HepG2 (cell line): ENCODE data around the gene C2. TPM values are rescaled to one million over a fixed set of nuclear protein-coding genes. Genes with fewer than 3 reads are reported as not detected.
A peak's percentile ranks its signal among the peaks of the same experiment; 100 is the strongest.

Experiments
- AGO2 ChIP-seq: fragments of 200-400 bp; formaldehyde crosslinking; optimal IDR thresholded peaks from 2 replicates; pipeline ENCODE3; 2017; ENCODE audit warnings: mild to moderate bottlenecking, low read depth, low read length, moderate library complexity
- ATF7-NPFF ChIP-seq: sonication (generic); formaldehyde crosslinking; IDR thresholded peaks from 2 replicates; pipeline ENCODE4 v1.8.1; 2023; ENCODE audit warnings: mild to moderate bottlenecking, low read depth, missing genetic modification reagents, moderate library complexity
- ATRX ChIP-seq: sonication (generic); formaldehyde crosslinking; IDR thresholded peaks from 2 replicates; pipeline ENCODE4 v1.4.0; 2020; ENCODE audit warnings: missing genetic modification reagents, borderline replicate concordance
- CEBPB ChIP-seq: IDR thresholded peaks from 2 replicates; pipeline ENCODE4 v1.6.1; 2011; ENCODE audit warnings: low read depth, low read length, improper control_type of control experiment, borderline replicate concordance
- DMTF1 ChIP-seq: sonication (generic); formaldehyde crosslinking; IDR thresholded peaks from 2 replicates; pipeline ENCODE4 v1.4.0; 2020; ENCODE audit warnings: mild to moderate bottlenecking, missing genetic modification reagents
- IRF1 ChIP-seq: sonication (generic); formaldehyde crosslinking; IDR thresholded peaks from 2 replicates; pipeline ENCODE4 v1.4.0; 2020; ENCODE audit warnings: low read depth, mild to moderate bottlenecking, missing genetic modification reagents
- KMT2A ChIP-seq: sonication (generic); formaldehyde crosslinking; IDR thresholded peaks from 2 replicates; pipeline ENCODE4 v1.4.0; 2020; ENCODE audit warnings: missing genetic modification reagents
- MBNL3 ChIP-seq: fragments of 250-450 bp; sonication (Bioruptor Pico); conservative IDR thresholded peaks from 2 replicates; pipeline ENCODE4 v1.8.0; 2022; ENCODE audit warnings: mild to moderate bottlenecking, inconsistent platforms
- MXI1 ChIP-seq: IDR thresholded peaks from 3 replicates; pipeline ENCODE4 v1.6.1; 2012; ENCODE audit warnings: low read depth, low read length, inconsistent platforms, borderline replicate concordance
- NFE2L1 ChIP-seq: sonication (generic); formaldehyde crosslinking; IDR thresholded peaks from 2 replicates; pipeline ENCODE4 v1.4.0; 2020; ENCODE audit warnings: missing genetic modification reagents, mild to moderate bottlenecking, borderline replicate concordance
- PRDM4 ChIP-seq: sonication (generic); formaldehyde crosslinking; IDR thresholded peaks from 2 replicates; pipeline ENCODE4 v1.9.0; 2021; ENCODE audit warnings: missing genetic modification reagents, borderline replicate concordance
- RARG ChIP-seq: sonication (generic); formaldehyde crosslinking; IDR thresholded peaks from 2 replicates; pipeline ENCODE4 v1.4.0; 2020; ENCODE audit warnings: low read depth, mild to moderate bottlenecking, missing genetic modification reagents
- THRA ChIP-seq: sonication (generic); formaldehyde crosslinking; IDR thresholded peaks from 2 replicates; pipeline ENCODE4 v1.4.0; 2020; ENCODE audit warnings: missing genetic modification reagents, borderline replicate concordance
- ZFP36 ChIP-seq: fragments of 150-350 bp; IDR thresholded peaks from 2 replicates; pipeline ENCODE4 v1.6.1; 2018; ENCODE audit warnings: borderline replicate concordance, low read length, low read depth; ENCODE audit not compliant: partially characterized antibody
- ZFP91 ChIP-seq: sonication (generic); formaldehyde crosslinking; IDR thresholded peaks from 2 replicates; pipeline ENCODE4 v1.9.0; 2022; ENCODE audit warnings: missing genetic modification reagents, mild to moderate bottlenecking, borderline replicate concordance
- ZNF367 ChIP-seq: sonication (generic); formaldehyde crosslinking; IDR thresholded peaks from 2 replicates; pipeline ENCODE4 v1.4.0; 2020; ENCODE audit warnings: missing genetic modification reagents, borderline replicate concordance
- ZNF749 ChIP-seq: sonication (generic); formaldehyde crosslinking; IDR thresholded peaks from 2 replicates; pipeline ENCODE4 v1.8.0; 2022; ENCODE audit warnings: mild to moderate bottlenecking, missing genetic modification reagents, moderate library complexity, borderline replicate concordance
- ZNF776 ChIP-seq: sonication (generic); formaldehyde crosslinking; IDR thresholded peaks from 2 replicates; pipeline ENCODE4 v1.4.0; 2020; ENCODE audit warnings: mild to moderate bottlenecking, missing genetic modification reagents
- ZNF878 ChIP-seq: sonication (generic); formaldehyde crosslinking; IDR thresholded peaks from 2 replicates; pipeline ENCODE4 v1.8.1; 2023; ENCODE audit warnings: mild to moderate bottlenecking, missing genetic modification reagents, moderate library complexity
- polyA plus RNA-seq, 8 experiments: library from polyadenylated mRNA; depleted of rRNA in 3 of 8; stranded (reverse) in 7 of 8; unstranded in 1 of 8; fragments of >200 nt; fragmentation: Illumina TruSeq in 4 of 8; extraction: Trizol in 4 of 8; gene quantifications; 2 replicates each; pipeline versions ENCODE4 v1.2.1 to v1.2.3, GENCODE V29; 2011 to 2016; ENCODE audit warnings: low read depth in 4 of 8, missing spikeins in 1 of 8, mixed read lengths in 1 of 8; ENCODE audit not compliant: insufficient read depth in 1 of 8
- total RNA-seq, 5 experiments: library from RNA; depleted of rRNA; stranded (reverse); fragments of >200 nt; fragmentation: Illumina TruSeq; extraction: Trizol; gene quantifications; 2 replicates each; pipeline ENCODE4 v1.2.3, GENCODE V29; 2016; ENCODE audit warnings: low read depth in 1 of 5

C2 gene
- total and polyA plus RNA-seq, 2 of the 13 experiments (the other 11 are each of a cell fraction or from before 2014, with no cell fraction given) = 165 to 307 TPM

- no peak for TF ChIP-seq DMTF1 (CRISPR knock-in tag)
- peak; percentile 90; the same call in 1 of the 2 replicates for TF ChIP-seq ZNF878
- no peak for TF ChIP-seq AGO2
- TF ChIP-seq MXI1 = peak; percentile 93; the same call in 2 of the 3 replicates
- peak; percentile 3 for TF ChIP-seq ZFP36
- TF ChIP-seq IRF1 = no peak
- no peak; the same call in 1 of the 2 replicates for TF ChIP-seq ZNF749
- no peak for TF ChIP-seq ZNF367 (CRISPR knock-in tag)
- TF ChIP-seq MBNL3 = peak; percentile 72; the same call in 1 of the 2 replicates
- TF ChIP-seq ATF7-NPFF = no peak
- peak; percentile 33; the same call in 1 of the 2 replicates for TF ChIP-seq KMT2A (CRISPR knock-in tag)
- TF ChIP-seq ZFP91 (CRISPR knock-in tag) = peak; percentile 73; the same call in 1 of the 2 replicates
- TF ChIP-seq THRA (CRISPR knock-in tag) = peak; percentile 83; the same call in 1 of the 2 replicates
- no peak for TF ChIP-seq RARG (CRISPR knock-in tag)
- TF ChIP-seq ATRX (CRISPR knock-in tag) = no peak
- peak; percentile 97 for TF ChIP-seq CEBPB
- no peak for TF ChIP-seq NFE2L1
- TF ChIP-seq PRDM4 (CRISPR knock-in tag) = no peak
- TF ChIP-seq ZNF776 (CRISPR knock-in tag) = no peak
Measured at GRCh38 chr6:31927242-31927862, at the start of gene C2 (continued).
